Measurements from ENCODE around the gene WDR77. TPM values are rescaled to one million over a fixed set of nuclear protein-coding genes. Genes with fewer than 3 reads are reported as not detected.
A peak's percentile ranks its signal among the peaks of the same experiment; 100 is the strongest.

WDR77 gene
- total and polyA plus RNA-seq, 9 of the 15 experiments (the other 6 are each of a cell fraction or from before 2014, with no cell fraction given), result 20.6 to 160 (median 75.3) TPM

DNA sequence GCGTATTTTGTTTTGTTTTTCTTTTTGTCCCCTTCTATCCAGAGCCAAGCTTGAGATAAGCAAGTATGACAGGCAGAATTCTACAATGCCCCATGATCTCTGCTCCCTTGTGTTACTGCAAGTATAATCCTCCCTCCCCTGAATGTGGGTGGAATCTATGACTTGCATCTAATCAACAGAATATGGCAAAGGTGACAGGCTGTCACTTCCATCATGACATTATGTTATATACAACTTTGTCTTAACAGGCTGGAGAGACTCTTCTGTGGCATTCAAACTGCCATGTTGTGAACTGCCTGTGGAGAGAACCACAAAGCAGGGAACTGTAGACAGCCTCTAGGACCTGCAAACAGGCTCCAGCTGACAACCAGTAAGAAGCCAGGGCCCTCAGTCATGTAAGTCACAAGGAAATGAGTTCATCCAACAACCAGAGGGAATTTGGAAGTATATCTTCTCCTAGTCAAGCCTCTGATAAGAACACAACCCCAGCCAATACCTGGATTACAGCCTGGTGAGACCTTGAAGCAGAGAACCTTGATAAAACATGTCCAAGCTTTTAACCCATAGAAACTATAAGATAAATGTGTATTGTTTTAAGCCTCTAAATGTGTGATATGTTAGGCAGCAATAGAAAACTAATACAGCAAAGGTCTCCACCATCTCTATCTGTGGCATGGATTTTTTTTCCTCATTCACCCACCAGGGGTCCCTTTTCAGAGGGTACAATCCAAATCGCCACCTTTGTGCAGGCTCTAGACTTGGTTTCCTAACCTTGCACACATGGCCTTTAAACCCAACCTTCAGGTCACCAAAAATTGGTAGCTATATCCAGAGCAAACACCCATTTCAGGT, 19.0 kb upstream of the WDR77 start:
- Histone ChIP-seq H3K9me3 (replicated peaks; ENCODE audit: control insufficient read depth, insufficient read depth, low read depth, low read length) (no peaks in the 10 kb centered on the region), H3K27me3 (ENCODE audit: control insufficient read depth in 2 of 2, insufficient read depth in 2 of 2, low read length in 2 of 2) (no peaks in the 10 kb centered on the region), H3K4me3 (no peak overlapping the region), H3K9ac (ENCODE audit: insufficient read depth in 1 of 2, low read depth in 2 of 2, low read length in 2 of 2) (no peak overlapping the region), H3K4me2 (ENCODE audit: insufficient read depth, low read length) (peak overlapping the region; percentile 29; the same call in 1 of the 2 replicates), H3K4me1 (replicated peaks in 1 of 2; ENCODE audit: control insufficient read depth in 2 of 2, insufficient read depth in 2 of 2, low read length in 2 of 2) (peaks cover 7 to 22% of the 10 kb centered on the region in 2 experiments; a peak in 4 of 5 replicates), H2AFZ (ENCODE audit: low read depth, low read length) (no peak overlapping the region; the same call in 1 of the 2 replicates), H3K79me2 (ENCODE audit: control insufficient read depth, insufficient read depth, low read length) (no peaks in the 10 kb centered on the region), H4K20me1 (replicated peaks; ENCODE audit: control insufficient read depth, insufficient read depth, low read length) (no peaks in the 10 kb centered on the region), H3K9me1 (ENCODE audit: control insufficient read depth, insufficient read depth, low read length) (no peaks in the 10 kb centered on the region), H3K36me3 (ENCODE audit: control insufficient read depth, insufficient read depth, low read length) (peaks cover 33% of the 10 kb centered on the region; the same call in 2 of the 3 replicates), H3K27ac (ENCODE audit: extremely low read depth, low read depth, low read length) (peak overlapping the region; percentile 31; the same call in 2 of the 3 replicates)
- no TSS peak for BruUV-seq (replicated peaks)
- WGBS (ENCODE audit: insufficient coverage, low coverage, missing lambda C conversion rate), result 34% methylated on average over 2 of the region's 2 CpGs
- POLR2A ChIA-PET, result interaction anchor here (0.7 to 1.5 kb wide), 5 partner anchors 9 to 278 kb away, joined by 3 to 5 read pairs (median 4); partner anchors contain the start of genes ATP5PB and WDR77
- FAIRE-seq (peak; percentile 42), ATAC-seq (peak; percentile 64), DNase-seq (ENCODE audit: extremely low read depth in 1 of 4, low spot score in 3 of 4) (peak; percentile 45 to 59 (median 52))
- in situ Hi-C loops (cut with MboI) (no loop called here), intact Hi-C loops (cut with micrococcal nuclease) (no loop called here)
- CTCF ChIA-PET (ENCODE audit: low intra/inter-chr PET ratio), result no interaction called here
- TF ChIP-seq ZBTB8A (IDR thresholded peaks at IDR 0.05; ENCODE audit: partially characterized antibody) (no peak), GTF3C2 (IDR thresholded peaks at IDR 0.05; ENCODE audit: borderline replicate concordance, extremely low read depth, insufficient read length) (no peak), CTCFL (IDR thresholded peaks at IDR 0.05; ENCODE audit: borderline replicate concordance, insufficient read depth, low read depth, low read length, poor library complexity, severe bottlenecking) (peak; percentile 42), TCF3 (CRISPR knock-in tag; IDR thresholded peaks at IDR 0.05) (no peak)
- TF ChIP-seq, protein P1, sequence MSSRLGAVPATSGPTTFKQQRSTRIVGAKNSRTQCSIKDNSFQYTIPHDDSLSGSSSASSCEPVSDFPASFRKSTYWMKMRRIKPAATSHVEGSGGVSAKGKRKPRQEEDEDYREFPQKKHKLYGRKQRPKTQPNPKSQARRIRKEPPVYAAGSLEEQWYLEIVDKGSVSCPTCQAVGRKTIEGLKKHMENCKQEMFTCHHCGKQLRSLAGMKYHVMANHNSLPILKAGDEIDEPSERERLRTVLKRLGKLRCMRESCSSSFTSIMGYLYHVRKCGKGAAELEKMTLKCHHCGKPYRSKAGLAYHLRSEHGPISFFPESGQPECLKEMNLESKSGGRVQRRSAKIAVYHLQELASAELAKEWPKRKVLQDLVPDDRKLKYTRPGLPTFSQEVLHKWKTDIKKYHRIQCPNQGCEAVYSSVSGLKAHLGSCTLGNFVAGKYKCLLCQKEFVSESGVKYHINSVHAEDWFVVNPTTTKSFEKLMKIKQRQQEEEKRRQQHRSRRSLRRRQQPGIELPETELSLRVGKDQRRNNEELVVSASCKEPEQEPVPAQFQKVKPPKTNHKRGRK (tag; IDR thresholded peaks at IDR 0.05), result no peak
- TF ChIP-seq, protein P2, sequence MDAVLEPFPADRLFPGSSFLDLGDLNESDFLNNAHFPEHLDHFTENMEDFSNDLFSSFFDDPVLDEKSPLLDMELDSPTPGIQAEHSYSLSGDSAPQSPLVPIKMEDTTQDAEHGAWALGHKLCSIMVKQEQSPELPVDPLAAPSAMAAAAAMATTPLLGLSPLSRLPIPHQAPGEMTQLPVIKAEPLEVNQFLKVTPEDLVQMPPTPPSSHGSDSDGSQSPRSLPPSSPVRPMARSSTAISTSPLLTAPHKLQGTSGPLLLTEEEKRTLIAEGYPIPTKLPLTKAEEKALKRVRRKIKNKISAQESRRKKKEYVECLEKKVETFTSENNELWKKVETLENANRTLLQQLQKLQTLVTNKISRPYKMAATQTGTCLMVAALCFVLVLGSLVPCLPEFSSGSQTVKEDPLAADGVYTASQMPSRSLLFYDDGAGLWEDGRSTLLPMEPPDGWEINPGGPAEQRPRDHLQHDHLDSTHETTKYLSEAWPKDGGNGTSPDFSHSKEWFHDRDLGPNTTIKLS (IDR thresholded peaks at IDR 0.05; ENCODE audit: borderline replicate concordance, low read depth), result no peak
